GM18499 (cell line): Measurements from ENCODE around the gene ZNF660.
"Not testable (repeated sequence)": the region's sequence is repeated elsewhere in the genome, so short reads cannot be mapped to it uniquely, and the experiment has no call there.

ENCODE experiments used
- ATAC-seq: cut with Tn5 transposase; IDR thresholded peaks from one replicate; pipeline ENCODE4 v1.9.1; 2021; ENCODE audit warnings: moderate number of reproducible peaks; ENCODE audit not compliant: insufficient read depth, unreplicated experiment

The ZNF660 gene

GRCh38 chr3:44584646-44585501 lies at the start of gene ZNF660:
TSS of gene ZNF660 (plus strand) at chr3:44584964. CDS start at chr3:44594194, 9,230 bp downstream.
- no peak for ATAC-seq

- no peak for ATAC-seq
These were observed 49.4 kb upstream of the ZNF660 start for GRCh38 chr3:44535364-44535763.

GRCh38 chr3:44544811-44545210 lies 40.0 kb upstream of the ZNF660 start:
- ATAC-seq, result not testable (repeated sequence)

GRCh38 chr3:44554626-44555592 lies 29.9 kb upstream of the ZNF660 start, which contains the start of gene ZKSCAN7:
TSS of gene ZKSCAN7 (plus strand) at chr3:44555193. CDS start at chr3:44557048, 1,855 bp downstream.
- ATAC-seq, result no peak

- no peak for ATAC-seq
These were observed 29.0 kb upstream of the ZNF660 start for GRCh38 chr3:44555723-44556122.

GRCh38 chr3:44557074-44557473 lies 27.7 kb upstream of the ZNF660 start:
- ATAC-seq, result no peak

GRCh38 chr3:44561076-44561475 lies 23.7 kb upstream of the ZNF660 start:
- no peak for ATAC-seq

GRCh38 chr3:44562147-44562546 lies 22.6 kb upstream of the ZNF660 start:
- no peak for ATAC-seq

- ATAC-seq, result no peak
These were observed 16.2 kb upstream of the ZNF660 start for GRCh38 chr3:44568561-44568960.

- no peak for ATAC-seq
These were observed 13.7 kb upstream of the ZNF660 start for GRCh38 chr3:44571024-44571423.

- no peak for ATAC-seq
These were observed 8.2 kb upstream of the ZNF660 start for GRCh38 chr3:44576613-44577012.

- ATAC-seq, result not testable (repeated sequence)
These were observed 7.3 kb upstream of the ZNF660 start for GRCh38 chr3:44577354-44577952.

GRCh38 chr3:44578316-44578715 lies 6.4 kb upstream of the ZNF660 start:
- not testable (repeated sequence) for ATAC-seq

- ATAC-seq, result not testable (repeated sequence)
These were observed 5.7 kb upstream of the ZNF660 start for GRCh38 chr3:44578924-44579515.

GRCh38 chr3:44579749-44580148 lies 5.0 kb upstream of the ZNF660 start:
- ATAC-seq, result not testable (repeated sequence)

GRCh38 chr3:44580971-44581370 lies 3.8 kb upstream of the ZNF660 start:
- not testable (repeated sequence) for ATAC-seq

GRCh38 chr3:44596621-44597020 lies 11.9 kb downstream of the ZNF660 start:
- no peak for ATAC-seq

- ATAC-seq, result no peak
These were observed 17.0 kb downstream of the ZNF660 start for GRCh38 chr3:44601749-44602148.

GRCh38 chr3:44612678-44613077 lies 27.9 kb downstream of the ZNF660 start:
- no peak for ATAC-seq
